Measurements from ENCODE around the gene SERPIND1.

GRCh38 chr22:20799449-20799848 lies 25.5 kb downstream of the SERPIND1 start:
- TF ChIP-seq CTCF (IDR thresholded peaks at IDR 0.05 in 8 of 11, conservative IDR thresholded peaks at IDR 0.05 in 3 of 11), result no peak
- no peak for TF ChIP-seq POLR2A (IDR thresholded peaks at IDR 0.05)
- no peak for TF ChIP-seq POLR2AphosphoS5 (IDR thresholded peaks at IDR 0.05)
